ENCODE data around the gene ZSWIM6.

GRCh38 chr5:61549530-61549929, 217.5 kb downstream of the ZSWIM6 start:
- TF ChIP-seq, protein P1, sequence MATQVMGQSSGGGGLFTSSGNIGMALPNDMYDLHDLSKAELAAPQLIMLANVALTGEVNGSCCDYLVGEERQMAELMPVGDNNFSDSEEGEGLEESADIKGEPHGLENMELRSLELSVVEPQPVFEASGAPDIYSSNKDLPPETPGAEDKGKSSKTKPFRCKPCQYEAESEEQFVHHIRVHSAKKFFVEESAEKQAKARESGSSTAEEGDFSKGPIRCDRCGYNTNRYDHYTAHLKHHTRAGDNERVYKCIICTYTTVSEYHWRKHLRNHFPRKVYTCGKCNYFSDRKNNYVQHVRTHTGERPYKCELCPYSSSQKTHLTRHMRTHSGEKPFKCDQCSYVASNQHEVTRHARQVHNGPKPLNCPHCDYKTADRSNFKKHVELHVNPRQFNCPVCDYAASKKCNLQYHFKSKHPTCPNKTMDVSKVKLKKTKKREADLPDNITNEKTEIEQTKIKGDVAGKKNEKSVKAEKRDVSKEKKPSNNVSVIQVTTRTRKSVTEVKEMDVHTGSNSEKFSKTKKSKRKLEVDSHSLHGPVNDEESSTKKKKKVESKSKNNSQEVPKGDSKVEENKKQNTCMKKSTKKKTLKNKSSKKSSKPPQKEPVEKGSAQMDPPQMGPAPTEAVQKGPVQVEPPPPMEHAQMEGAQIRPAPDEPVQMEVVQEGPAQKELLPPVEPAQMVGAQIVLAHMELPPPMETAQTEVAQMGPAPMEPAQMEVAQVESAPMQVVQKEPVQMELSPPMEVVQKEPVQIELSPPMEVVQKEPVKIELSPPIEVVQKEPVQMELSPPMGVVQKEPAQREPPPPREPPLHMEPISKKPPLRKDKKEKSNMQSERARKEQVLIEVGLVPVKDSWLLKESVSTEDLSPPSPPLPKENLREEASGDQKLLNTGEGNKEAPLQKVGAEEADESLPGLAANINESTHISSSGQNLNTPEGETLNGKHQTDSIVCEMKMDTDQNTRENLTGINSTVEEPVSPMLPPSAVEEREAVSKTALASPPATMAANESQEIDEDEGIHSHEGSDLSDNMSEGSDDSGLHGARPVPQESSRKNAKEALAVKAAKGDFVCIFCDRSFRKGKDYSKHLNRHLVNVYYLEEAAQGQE (IDR thresholded peaks at IDR 0.05; ENCODE audit: low read depth, low read length) = no peak
- TF ChIP-seq FOXM1 (IDR thresholded peaks at IDR 0.05; ENCODE audit: low read depth) = no peak
- no peak for TF ChIP-seq YY1 (IDR thresholded peaks at IDR 0.05; ENCODE audit: low read depth)
- TF ChIP-seq, protein P2, sequence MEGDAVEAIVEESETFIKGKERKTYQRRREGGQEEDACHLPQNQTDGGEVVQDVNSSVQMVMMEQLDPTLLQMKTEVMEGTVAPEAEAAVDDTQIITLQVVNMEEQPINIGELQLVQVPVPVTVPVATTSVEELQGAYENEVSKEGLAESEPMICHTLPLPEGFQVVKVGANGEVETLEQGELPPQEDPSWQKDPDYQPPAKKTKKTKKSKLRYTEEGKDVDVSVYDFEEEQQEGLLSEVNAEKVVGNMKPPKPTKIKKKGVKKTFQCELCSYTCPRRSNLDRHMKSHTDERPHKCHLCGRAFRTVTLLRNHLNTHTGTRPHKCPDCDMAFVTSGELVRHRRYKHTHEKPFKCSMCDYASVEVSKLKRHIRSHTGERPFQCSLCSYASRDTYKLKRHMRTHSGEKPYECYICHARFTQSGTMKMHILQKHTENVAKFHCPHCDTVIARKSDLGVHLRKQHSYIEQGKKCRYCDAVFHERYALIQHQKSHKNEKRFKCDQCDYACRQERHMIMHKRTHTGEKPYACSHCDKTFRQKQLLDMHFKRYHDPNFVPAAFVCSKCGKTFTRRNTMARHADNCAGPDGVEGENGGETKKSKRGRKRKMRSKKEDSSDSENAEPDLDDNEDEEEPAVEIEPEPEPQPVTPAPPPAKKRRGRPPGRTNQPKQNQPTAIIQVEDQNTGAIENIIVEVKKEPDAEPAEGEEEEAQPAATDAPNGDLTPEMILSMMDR (IDR thresholded peaks at IDR 0.05) = no peak
- no peak for TF ChIP-seq GATA2 (CRISPR knock-in tag; IDR thresholded peaks at IDR 0.05)

Measured in SK-N-SH (cell line).